Natural killer cell treated with Interleukin-12 subunit alpha and Interleukin-12 subunit beta and Interleukin-15 and Interleukin-18, amount 100 ng/mL, for 72 hours (primary cell): ENCODE data around the gene SLC49A3. TPM values are rescaled to one million over a fixed set of nuclear protein-coding genes. Genes with fewer than 3 reads are reported as not detected.
A peak's percentile ranks its signal among the peaks of the same experiment; 100 is the strongest.
"Not testable (repeated sequence)": the region's sequence is repeated elsewhere in the genome, so short reads cannot be mapped to it uniquely, and the experiment has no call there.

ENCODE experiments used
- ATAC-seq, 2 donors: fragments of 150-1000 bp; cut with Tn5 transposase in 1 of 2; sonication (Bioruptor Pico), chemical (Tn5 transposase) in 1 of 2; 2 replicates each; pipeline ENCODE4 v1.10.0; 2021
- DNase-seq: peaks from one replicate; pipeline ENCODE4 v3.0.0; 2022; ENCODE audit warnings: low spot score
- H3K27ac Mint-ChIP-seq, 2 donors: 1 replicate in 1 of 2; 2 replicates in 1 of 2; pipeline ENCODE4 v1.8.0; 2022; ENCODE audit warnings: mixed read lengths in 2 of 2, mild to moderate bottlenecking in 1 of 2, moderate library complexity in 1 of 2
- H3K27me3 Mint-ChIP-seq, 2 donors: 1 replicate in 1 of 2; 2 replicates in 1 of 2; pipeline ENCODE4 v1.8.0; 2022; ENCODE audit warnings: mixed read lengths in 2 of 2
- H3K36me3 Mint-ChIP-seq: one replicate; pipeline ENCODE4 v1.8.0; 2022; ENCODE audit warnings: mixed read lengths
- H3K4me1 Mint-ChIP-seq, 2 donors: 1 replicate in 1 of 2; 2 replicates in 1 of 2; pipeline ENCODE4 v1.8.0; 2022; ENCODE audit warnings: low read depth in 2 of 2, mixed read lengths in 2 of 2, mild to moderate bottlenecking in 1 of 2
- H3K4me3 Mint-ChIP-seq: one replicate; pipeline ENCODE4 v1.8.0; 2022; ENCODE audit warnings: mixed read lengths
- H3K9me3 Mint-ChIP-seq: 2 replicates; pipeline ENCODE4 v1.8.0; 2022; ENCODE audit warnings: mixed read lengths
- total RNA-seq, 2 donors: library from RNA; stranded (reverse); gene quantifications; one replicate each; pipeline ENCODE4 v1.2.3, GENCODE V29; 2022

SLC49A3 gene
- total RNA-seq, 2 donors from 2014 or later = 10.5 to 15.9 TPM

DNA sequence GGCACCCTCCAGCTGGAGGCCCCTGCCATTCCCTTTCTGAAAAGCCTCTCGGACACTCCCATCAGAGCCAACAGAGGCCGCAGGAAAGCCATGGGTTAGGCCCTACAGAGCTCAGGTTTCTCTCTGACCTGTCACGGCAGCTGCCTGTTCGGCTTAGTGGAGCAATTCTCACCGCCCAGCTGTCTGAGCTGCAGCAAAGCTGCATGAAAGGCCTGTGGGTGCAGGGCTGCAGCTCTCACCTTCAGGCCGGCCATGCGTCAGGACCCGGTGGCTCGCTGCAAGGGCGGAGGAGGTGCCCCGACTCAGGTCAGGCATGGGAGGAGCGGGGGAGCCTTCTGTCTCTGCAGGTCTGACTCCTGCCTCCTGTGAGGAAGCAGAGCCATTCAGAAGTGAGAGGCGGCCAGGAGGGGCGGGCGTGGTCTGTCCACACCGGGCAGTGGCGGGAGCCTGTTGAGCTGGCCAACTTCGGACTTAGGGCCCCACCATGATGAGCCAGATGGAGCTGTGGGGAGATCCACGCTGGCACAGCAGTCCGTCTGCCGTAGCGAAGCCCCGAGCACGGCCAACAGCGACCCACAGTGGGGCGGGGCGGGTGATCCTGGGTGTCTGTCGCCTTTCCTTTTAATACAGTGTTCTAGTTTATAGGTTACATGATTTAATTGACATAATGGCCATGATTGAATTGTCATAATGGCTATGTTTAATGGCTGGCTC is 40.2 kb downstream of the SLC49A3 start:
- ATAC-seq (no peak), DNase-seq (no peak)
- Mint-ChIP-seq H3K4me1 (no peaks in the 10 kb centered on the region), H3K4me3 (no peak overlapping the region), H3K9me3 (no peaks in the 10 kb centered on the region), H3K27me3 (peaks cover 13 to 16% of the 10 kb centered on the region in 2 donors), H3K36me3 (no peaks in the 10 kb centered on the region), H3K27ac (no peak overlapping the region)

DNA sequence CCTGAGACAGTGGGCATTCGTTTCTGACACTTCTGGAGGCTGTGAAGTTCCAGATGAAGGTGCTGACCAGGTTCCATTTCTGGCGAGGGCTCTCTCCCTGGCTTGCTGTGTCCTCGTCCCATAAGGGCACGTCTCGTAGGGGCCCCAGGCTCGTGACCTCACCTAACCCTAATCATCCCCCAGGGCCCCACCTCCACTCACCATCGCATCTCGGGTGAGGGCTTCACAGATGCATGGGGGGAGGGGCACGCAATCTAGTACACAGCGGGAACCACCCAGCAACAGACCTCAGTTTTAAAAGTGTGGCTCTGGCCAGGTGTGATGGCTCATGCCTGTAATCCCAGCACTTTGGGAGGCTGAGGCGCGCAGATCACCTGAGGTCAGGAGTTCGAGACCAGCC is 41.5 kb downstream of the SLC49A3 start:
- no peak for ATAC-seq
- peaks cover 13 to 21% of the 10 kb centered on the region in 2 donors for H3K27me3 Mint-ChIP-seq
- H3K27ac Mint-ChIP-seq = no peak overlapping the region
- H3K4me3 Mint-ChIP-seq = no peak overlapping the region
- H3K9me3 Mint-ChIP-seq = no peaks in the 10 kb centered on the region
- no peaks in the 10 kb centered on the region for H3K4me1 Mint-ChIP-seq
- peaks cover 4% of the 10 kb centered on the region for H3K36me3 Mint-ChIP-seq
- no peak for DNase-seq

- peaks cover 4% of the 10 kb centered on the region for H3K36me3 Mint-ChIP-seq
- no peaks in the 10 kb centered on the region for H3K4me1 Mint-ChIP-seq
- no peaks in the 10 kb centered on the region for H3K9me3 Mint-ChIP-seq
- peaks cover 13 to 21% of the 10 kb centered on the region in 2 donors for H3K27me3 Mint-ChIP-seq
- no peak overlapping the region for H3K27ac Mint-ChIP-seq
- DNase-seq = no peak
- ATAC-seq = no peak
- H3K4me3 Mint-ChIP-seq = no peak overlapping the region
These were observed 42.5 kb downstream of the SLC49A3 start for GRCh38 chr4:646460-646859.

GRCh38 chr4:642366-642765 is 46.6 kb downstream of the SLC49A3 start:
- not testable (repeated sequence) for H3K4me1 Mint-ChIP-seq, H3K27ac Mint-ChIP-seq, DNase-seq, ATAC-seq, H3K9me3 Mint-ChIP-seq, H3K4me3 Mint-ChIP-seq, H3K36me3 Mint-ChIP-seq
- peaks cover 15 to 21% of the 10 kb centered on the region in 2 donors for H3K27me3 Mint-ChIP-seq

DNA sequence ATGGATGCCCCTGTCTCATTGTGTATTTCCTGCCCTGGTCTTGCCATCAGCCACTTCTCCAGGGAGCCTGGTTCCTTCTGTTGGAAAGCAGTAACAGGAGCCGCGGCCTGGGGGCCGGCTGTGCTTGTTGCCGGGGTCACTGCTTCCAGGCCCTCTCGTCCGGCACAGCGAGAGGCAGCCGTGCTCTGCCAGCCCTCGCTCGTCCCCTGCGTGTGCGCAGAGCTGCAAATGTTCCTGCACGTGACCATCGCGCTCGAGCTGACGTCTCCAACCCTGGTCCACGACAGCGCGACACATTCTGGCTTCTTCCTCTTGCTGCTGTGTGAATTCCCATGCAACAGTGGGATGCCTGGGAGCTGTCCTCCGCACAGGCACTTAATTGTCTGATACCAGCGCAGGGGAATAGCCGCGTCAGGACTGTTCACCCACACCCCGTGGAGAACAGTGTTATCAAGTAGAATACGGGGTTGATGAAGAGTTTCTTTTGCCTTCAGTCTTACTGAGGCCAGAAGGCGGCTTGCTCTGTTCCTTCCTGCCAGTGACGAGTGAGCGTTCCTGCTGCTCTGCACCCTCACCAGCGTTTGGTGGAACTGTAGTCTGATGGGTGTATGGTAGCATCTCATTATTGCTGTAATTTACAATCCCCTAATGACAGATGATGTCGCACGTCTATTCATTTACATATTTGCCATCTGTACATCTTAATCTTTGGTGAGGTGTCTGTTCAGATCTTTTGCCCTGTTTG is 51.2 kb downstream of the SLC49A3 start:
- H3K27ac Mint-ChIP-seq = no peak overlapping the region
- H3K4me3 Mint-ChIP-seq = no peak overlapping the region
- peaks cover 0 to 5% of the 10 kb centered on the region in 2 donors for H3K27me3 Mint-ChIP-seq
- ATAC-seq = no peak
- no peaks in the 10 kb centered on the region for H3K9me3 Mint-ChIP-seq
- no peaks in the 10 kb centered on the region for H3K4me1 Mint-ChIP-seq
- DNase-seq = no peak
- H3K36me3 Mint-ChIP-seq = no peaks in the 10 kb centered on the region

- no peak for ATAC-seq
- peaks cover 0 to 5% of the 10 kb centered on the region in 2 donors for H3K27me3 Mint-ChIP-seq
- no peaks in the 10 kb centered on the region for H3K9me3 Mint-ChIP-seq
- no peak overlapping the region for H3K4me3 Mint-ChIP-seq
- no peaks in the 10 kb centered on the region for H3K4me1 Mint-ChIP-seq
- no peaks in the 10 kb centered on the region for H3K36me3 Mint-ChIP-seq
- DNase-seq = no peak
- H3K27ac Mint-ChIP-seq = no peak overlapping the region
These were observed 52.3 kb downstream of the SLC49A3 start for GRCh38 chr4:636628-637159.

GRCh38 chr4:635851-636627 is 52.9 kb downstream of the SLC49A3 start:
- Mint-ChIP-seq H3K27me3 (peaks cover 0 to 5% of the 10 kb centered on the region in 2 donors), H3K4me3 (no peak overlapping the region), H3K36me3 (no peaks in the 10 kb centered on the region), H3K4me1 (no peaks in the 10 kb centered on the region), H3K9me3 (peaks cover 3% of the 10 kb centered on the region), H3K27ac (no peak overlapping the region)
- ATAC-seq (peak; percentile 26 to 39), DNase-seq (no peak)

GRCh38 chr4:635066-635835 is 53.7 kb downstream of the SLC49A3 start:
- not testable (repeated sequence) for H3K4me3 Mint-ChIP-seq, H3K4me1 Mint-ChIP-seq, ATAC-seq, H3K27me3 Mint-ChIP-seq, H3K27ac Mint-ChIP-seq, H3K36me3 Mint-ChIP-seq, DNase-seq, H3K9me3 Mint-ChIP-seq

DNA sequence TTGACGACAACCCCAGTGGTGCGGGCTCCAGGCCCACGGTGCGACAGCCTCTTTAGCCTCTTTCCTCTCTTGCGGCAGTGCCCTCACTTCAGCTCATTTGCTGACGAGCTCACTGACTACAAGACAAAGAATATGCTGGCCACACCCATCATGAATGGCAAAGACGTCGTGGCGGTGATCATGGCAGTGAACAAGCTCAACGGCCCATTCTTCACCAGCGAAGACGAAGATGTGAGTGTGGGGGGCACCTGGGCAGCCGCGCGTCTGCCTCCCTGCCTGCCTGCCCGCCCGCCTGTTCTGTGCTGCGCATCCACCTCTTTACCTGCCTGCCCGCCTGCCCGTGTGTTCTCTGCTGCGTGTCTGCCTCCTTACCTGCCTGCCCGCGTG is 54.4 kb downstream of the SLC49A3 start:
- H3K9me3 Mint-ChIP-seq = peaks cover 3% of the 10 kb centered on the region
- H3K36me3 Mint-ChIP-seq = no peaks in the 10 kb centered on the region

GRCh38 chr4:633976-634598 is 54.9 kb downstream of the SLC49A3 start:
- no peaks in the 10 kb centered on the region for H3K4me1 Mint-ChIP-seq
- no peak overlapping the region for H3K27ac Mint-ChIP-seq
- ATAC-seq (peak in 1 of 2 donors; percentile 28), DNase-seq (no peak)
- H3K36me3 Mint-ChIP-seq = no peaks in the 10 kb centered on the region
- H3K27me3 Mint-ChIP-seq = peaks cover 0 to 5% of the 10 kb centered on the region in 2 donors
- H3K4me3 Mint-ChIP-seq = no peak overlapping the region
- H3K9me3 Mint-ChIP-seq = peaks cover 3% of the 10 kb centered on the region

More for the DNA sequence above, 54.4 kb downstream of the SLC49A3 start:
- Mint-ChIP-seq H3K4me3 (no peak overlapping the region), H3K4me1 (no peaks in the 10 kb centered on the region), H3K27ac (no peak overlapping the region), H3K27me3 (peaks cover 0 to 5% of the 10 kb centered on the region in 2 donors)
- no peak for DNase-seq
- no peak for ATAC-seq

- Mint-ChIP-seq H3K27me3 (peaks cover 0 to 5% of the 10 kb centered on the region in 2 donors), H3K9me3 (peaks cover 3% of the 10 kb centered on the region), H3K4me1 (no peaks in the 10 kb centered on the region), H3K27ac (no peak overlapping the region), H3K4me3 (no peak overlapping the region), H3K36me3 (no peaks in the 10 kb centered on the region)
- ATAC-seq = no peak
- DNase-seq = no peak
These were observed 55.5 kb downstream of the SLC49A3 start for GRCh38 chr4:633406-633805.

DNA sequence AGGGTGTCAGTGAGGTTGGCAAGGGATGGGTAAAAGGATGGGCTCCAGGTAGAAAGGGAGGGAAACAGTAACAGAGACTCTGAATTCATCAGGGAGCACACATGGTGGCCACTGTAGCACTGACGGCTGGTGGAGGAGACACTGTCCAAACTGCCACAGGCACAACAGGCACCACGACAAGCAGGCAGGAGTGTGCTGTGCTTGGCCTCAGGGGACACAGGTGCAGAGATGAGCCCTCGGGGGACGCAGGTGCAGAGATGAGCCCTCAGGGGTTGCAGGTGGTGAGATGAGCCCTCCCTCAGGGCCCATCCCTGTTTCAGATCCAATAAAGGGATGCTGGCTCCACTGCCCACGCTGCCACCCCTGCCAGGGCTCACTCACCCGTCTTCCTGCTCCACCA is 56.0 kb downstream of the SLC49A3 start:
- H3K27ac Mint-ChIP-seq = no peak overlapping the region
- peaks cover 0 to 3% of the 10 kb centered on the region in 2 donors for H3K27me3 Mint-ChIP-seq
- DNase-seq (no peak), ATAC-seq (no peak)
- H3K36me3 Mint-ChIP-seq = no peaks in the 10 kb centered on the region
- H3K4me1 Mint-ChIP-seq = no peaks in the 10 kb centered on the region
- H3K9me3 Mint-ChIP-seq = peaks cover 3% of the 10 kb centered on the region
- no peak overlapping the region for H3K4me3 Mint-ChIP-seq
